MM.1S (cell line): ENCODE results near the gene NOVA1.

ENCODE experiments used
- DNase-seq: peaks from one replicate; pipeline ENCODE4 v3.0.0-alpha.2; 2015
- H2AFZ ChIP-seq: fragments of 300-600 bp; sonication (generic); 2 replicates; pipeline ENCODE4 v1.6.0; 2016; ENCODE audit warnings: antibody characterized with exemption, low read length
- H3F3A ChIP-seq: fragments of 300-600 bp; sonication (generic); 2 replicates; pipeline ENCODE4 v1.6.1; 2016; ENCODE audit warnings: mild to moderate bottlenecking, antibody characterized with exemption, low read length, moderate library complexity, mixed read lengths; ENCODE audit not compliant: insufficient read depth
- H3K27ac ChIP-seq: fragments of 300-600 bp; sonication (generic); 2 replicates; pipeline ENCODE4 v1.5.1; 2016; ENCODE audit warnings: mild to moderate bottlenecking, low read length
- H3K27me3 ChIP-seq: fragments of 300-600 bp; sonication (generic); replicated peaks from 2 replicates; pipeline ENCODE4 v1.6.0; 2016; ENCODE audit warnings: low read length; ENCODE audit not compliant: insufficient read depth
- H3K36me3 ChIP-seq: fragments of 300-600 bp; sonication (generic); replicated peaks from 2 replicates; pipeline ENCODE4 v1.6.1; 2016; ENCODE audit warnings: mild to moderate bottlenecking, low read length, mixed read lengths; ENCODE audit not compliant: insufficient read depth
- H3K4me1 ChIP-seq: fragments of 300-600 bp; sonication (generic); 2 replicates; pipeline ENCODE4 v1.6.1; 2016; ENCODE audit warnings: low read length, mixed read lengths
- H3K4me2 ChIP-seq: fragments of 300-600 bp; sonication (generic); 2 replicates; pipeline ENCODE4 v1.6.0; 2016; ENCODE audit warnings: low read depth, low read length
- H3K4me3 ChIP-seq: fragments of 300-600 bp; sonication (generic); 2 replicates; pipeline ENCODE4 v1.5.1; 2016; ENCODE audit warnings: low read length, mixed read lengths
- H3K79me2 ChIP-seq: fragments of 300-600 bp; sonication (generic); 2 replicates; pipeline ENCODE4 v1.6.1; 2016; ENCODE audit warnings: mixed run types, low read length, mixed read lengths
- H3K9ac ChIP-seq: fragments of 300-600 bp; sonication (generic); 2 replicates; pipeline ENCODE4 v1.6.1; 2016; ENCODE audit warnings: low read length, mixed read lengths
- H3K9me2 ChIP-seq: fragments of 300-600 bp; sonication (generic); replicated peaks from 2 replicates; pipeline ENCODE4 v1.6.1; 2016; ENCODE audit warnings: mild to moderate bottlenecking, low read length, mixed read lengths; ENCODE audit not compliant: insufficient read depth
- H3K9me3 ChIP-seq: fragments of 300-600 bp; sonication (generic); replicated peaks from 2 replicates; pipeline ENCODE4 v1.6.1; 2016; ENCODE audit warnings: mild to moderate bottlenecking, low read length, mixed read lengths; ENCODE audit not compliant: insufficient read depth
- H4K20me1 ChIP-seq: fragments of 300-600 bp; sonication (generic); 2 replicates; pipeline ENCODE4 v1.6.1; 2016; ENCODE audit warnings: mild to moderate bottlenecking, low read length, moderate library complexity, mixed read lengths; ENCODE audit not compliant: insufficient read depth
- EZH2 ChIP-seq: fragments of 300-600 bp; sonication (generic); optimal IDR thresholded peaks from 2 replicates; pipeline ENCODE3; 2017; ENCODE audit warnings: low read depth, mild to moderate bottlenecking, antibody characterized with exemption, low read length, mixed read lengths
- EZH2phosphoT487 ChIP-seq: fragments of 300-600 bp; sonication (generic); IDR thresholded peaks from 2 replicates; pipeline ENCODE4 v1.6.1; 2018; ENCODE audit warnings: antibody characterized with exemption, low read length
- TF ChIP-seq, protein P1 (sequence below): fragments of 300-600 bp; sonication (generic); IDR thresholded peaks from 2 replicates; pipeline ENCODE4 v1.5.1; 2016; ENCODE audit warnings: antibody characterized with exemption, low read length, mixed read lengths

NOVA1 gene

DNA sequence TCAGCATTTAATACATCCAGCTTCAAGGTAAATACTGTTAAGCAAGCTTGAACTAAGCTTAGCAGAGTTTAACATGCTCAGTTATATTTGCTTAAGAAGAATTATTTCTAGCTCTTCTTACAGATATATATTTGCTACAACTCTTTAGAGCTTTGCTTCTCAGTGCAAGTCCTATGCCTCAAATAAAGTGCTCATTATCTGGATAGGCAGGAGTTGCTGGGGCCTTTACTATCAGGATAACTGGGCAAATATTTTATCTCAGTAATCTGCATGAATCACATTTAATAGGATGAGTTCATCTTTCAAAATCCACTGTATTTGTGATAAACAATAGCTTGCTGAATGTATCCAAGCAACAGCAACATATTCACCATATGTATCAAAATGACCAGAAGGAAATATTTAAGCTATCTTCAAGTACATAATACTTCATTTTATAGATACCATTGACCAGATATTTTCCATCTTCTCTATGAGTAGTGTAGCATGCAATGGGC lies 187.6 kb downstream of the NOVA1 start:
- no peaks in the 10 kb centered on the region for H3K4me1 ChIP-seq
- no peak overlapping the region for H2AFZ ChIP-seq
- no peak overlapping the region for H3K9ac ChIP-seq
- no peaks in the 10 kb centered on the region for H3F3A ChIP-seq
- TF ChIP-seq EZH2 (no peak), EZH2phosphoT487 (no peak)
- TF ChIP-seq, protein P1, sequence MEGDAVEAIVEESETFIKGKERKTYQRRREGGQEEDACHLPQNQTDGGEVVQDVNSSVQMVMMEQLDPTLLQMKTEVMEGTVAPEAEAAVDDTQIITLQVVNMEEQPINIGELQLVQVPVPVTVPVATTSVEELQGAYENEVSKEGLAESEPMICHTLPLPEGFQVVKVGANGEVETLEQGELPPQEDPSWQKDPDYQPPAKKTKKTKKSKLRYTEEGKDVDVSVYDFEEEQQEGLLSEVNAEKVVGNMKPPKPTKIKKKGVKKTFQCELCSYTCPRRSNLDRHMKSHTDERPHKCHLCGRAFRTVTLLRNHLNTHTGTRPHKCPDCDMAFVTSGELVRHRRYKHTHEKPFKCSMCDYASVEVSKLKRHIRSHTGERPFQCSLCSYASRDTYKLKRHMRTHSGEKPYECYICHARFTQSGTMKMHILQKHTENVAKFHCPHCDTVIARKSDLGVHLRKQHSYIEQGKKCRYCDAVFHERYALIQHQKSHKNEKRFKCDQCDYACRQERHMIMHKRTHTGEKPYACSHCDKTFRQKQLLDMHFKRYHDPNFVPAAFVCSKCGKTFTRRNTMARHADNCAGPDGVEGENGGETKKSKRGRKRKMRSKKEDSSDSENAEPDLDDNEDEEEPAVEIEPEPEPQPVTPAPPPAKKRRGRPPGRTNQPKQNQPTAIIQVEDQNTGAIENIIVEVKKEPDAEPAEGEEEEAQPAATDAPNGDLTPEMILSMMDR: no peak
- H3K9me2 ChIP-seq: no peaks in the 10 kb centered on the region
- H3K4me2 ChIP-seq: no peak overlapping the region
- H3K27ac ChIP-seq: no peak overlapping the region
- no peaks in the 10 kb centered on the region for H4K20me1 ChIP-seq
- H3K9me3 ChIP-seq: no peaks in the 10 kb centered on the region
- H3K79me2 ChIP-seq: no peaks in the 10 kb centered on the region
- no peaks in the 10 kb centered on the region for H3K36me3 ChIP-seq
- H3K27me3 ChIP-seq: no peaks in the 10 kb centered on the region
- DNase-seq: no peak
- H3K4me3 ChIP-seq: no peak overlapping the region

DNA sequence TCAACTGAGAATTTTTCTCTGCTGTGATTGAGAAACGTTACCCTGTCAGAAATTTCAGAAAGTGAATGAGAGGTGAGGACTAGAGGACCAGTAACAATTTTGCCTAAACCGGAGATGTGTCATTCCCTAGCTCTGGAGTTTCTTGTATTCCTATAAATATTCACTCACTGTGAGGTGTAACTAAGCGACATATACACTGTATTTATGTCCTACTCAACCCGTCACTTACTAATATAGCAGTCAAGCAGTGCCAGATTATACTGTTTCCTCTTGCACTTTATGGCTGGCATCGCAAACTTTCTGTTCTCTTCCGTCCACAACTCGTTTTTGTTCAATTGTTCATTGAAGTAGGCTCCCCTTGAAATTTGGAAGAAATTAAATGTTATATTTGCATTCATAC lies 192.9 kb downstream of the NOVA1 start:
- H3K4me2 ChIP-seq: no peak overlapping the region
- no peak overlapping the region for H3K27ac ChIP-seq
- H2AFZ ChIP-seq: no peak overlapping the region
- H3F3A ChIP-seq: no peaks in the 10 kb centered on the region
- no peak for DNase-seq
- H3K4me3 ChIP-seq: no peak overlapping the region
- no peaks in the 10 kb centered on the region for H4K20me1 ChIP-seq
- TF ChIP-seq, protein P1: no peak
- no peak for TF ChIP-seq EZH2
- TF ChIP-seq EZH2phosphoT487: no peak
- no peaks in the 10 kb centered on the region for H3K9me3 ChIP-seq
- no peak overlapping the region for H3K9ac ChIP-seq
- H3K4me1 ChIP-seq: no peaks in the 10 kb centered on the region
- H3K36me3 ChIP-seq: no peaks in the 10 kb centered on the region
- H3K79me2 ChIP-seq: no peaks in the 10 kb centered on the region
- H3K27me3 ChIP-seq: no peaks in the 10 kb centered on the region
- no peaks in the 10 kb centered on the region for H3K9me2 ChIP-seq

DNA sequence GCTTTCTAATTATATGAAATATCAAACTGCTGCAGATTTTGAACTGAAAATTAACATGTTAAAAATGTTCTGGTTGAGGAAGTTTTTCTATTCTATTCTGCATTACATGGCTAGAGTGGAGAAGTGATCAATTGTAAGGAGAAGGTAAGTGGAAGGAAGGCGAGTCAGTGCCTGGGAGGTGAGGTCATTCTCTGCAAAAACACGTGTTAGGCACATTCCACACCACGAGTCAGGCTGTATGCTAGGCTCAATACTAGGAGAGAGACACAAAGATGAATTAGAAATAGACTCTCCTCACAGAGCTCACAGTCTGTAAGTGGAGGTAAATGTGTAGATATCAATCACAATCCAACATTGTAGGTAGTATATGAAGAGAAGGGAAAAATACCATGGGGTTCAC lies 194.1 kb downstream of the NOVA1 start:
- no peaks in the 10 kb centered on the region for H3F3A ChIP-seq
- no peak overlapping the region for H3K4me2 ChIP-seq
- H3K36me3 ChIP-seq: no peaks in the 10 kb centered on the region
- no peaks in the 10 kb centered on the region for H3K9me2 ChIP-seq
- H3K9ac ChIP-seq: no peak overlapping the region
- no peaks in the 10 kb centered on the region for H3K79me2 ChIP-seq
- H4K20me1 ChIP-seq: no peaks in the 10 kb centered on the region
- DNase-seq: no peak
- no peak overlapping the region for H3K27ac ChIP-seq
- H3K4me1 ChIP-seq: no peaks in the 10 kb centered on the region
- H3K9me3 ChIP-seq: no peaks in the 10 kb centered on the region
- H3K27me3 ChIP-seq: no peaks in the 10 kb centered on the region
- no peak overlapping the region for H2AFZ ChIP-seq
- TF ChIP-seq EZH2phosphoT487: no peak
- no peak overlapping the region for H3K4me3 ChIP-seq

DNA sequence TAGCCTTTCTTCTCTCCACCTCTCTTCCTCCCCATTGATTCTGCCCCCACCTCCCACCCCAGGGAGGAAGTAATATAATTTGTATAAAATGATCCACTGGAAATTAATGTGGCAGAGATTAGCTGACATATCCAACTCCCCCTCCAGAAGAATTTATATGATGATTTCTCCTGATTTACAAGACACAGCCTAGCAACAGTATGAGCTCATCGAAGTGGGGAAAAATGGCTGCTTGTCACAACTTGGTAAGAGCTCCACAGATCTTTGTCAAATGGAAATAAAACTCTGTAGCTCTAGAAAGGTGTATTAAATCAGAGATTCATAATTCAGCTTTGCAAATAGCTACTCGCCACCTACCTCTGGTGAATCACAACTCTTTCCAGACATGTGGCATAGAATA lies 195.7 kb downstream of the NOVA1 start:
- DNase-seq: no peak
- Histone ChIP-seq H3K9ac (no peak overlapping the region), H2AFZ (no peak overlapping the region), H3K4me1 (no peaks in the 10 kb centered on the region), H3K27ac (no peak overlapping the region), H3K9me3 (no peaks in the 10 kb centered on the region), H4K20me1 (no peaks in the 10 kb centered on the region), H3K79me2 (no peaks in the 10 kb centered on the region), H3K27me3 (no peaks in the 10 kb centered on the region), H3K36me3 (no peaks in the 10 kb centered on the region), H3K4me3 (no peak overlapping the region), H3K4me2 (no peak overlapping the region), H3F3A (no peaks in the 10 kb centered on the region), H3K9me2 (no peaks in the 10 kb centered on the region)
- TF ChIP-seq EZH2 (no peak), EZH2phosphoT487 (no peak)
- TF ChIP-seq, protein P1: no peak
